Measurements from ENCODE around the gene GPC2.
"Not testable (repeated sequence)": the region's sequence is repeated elsewhere in the genome, so short reads cannot be mapped to it uniquely, and the experiment has no call there.

DNA sequence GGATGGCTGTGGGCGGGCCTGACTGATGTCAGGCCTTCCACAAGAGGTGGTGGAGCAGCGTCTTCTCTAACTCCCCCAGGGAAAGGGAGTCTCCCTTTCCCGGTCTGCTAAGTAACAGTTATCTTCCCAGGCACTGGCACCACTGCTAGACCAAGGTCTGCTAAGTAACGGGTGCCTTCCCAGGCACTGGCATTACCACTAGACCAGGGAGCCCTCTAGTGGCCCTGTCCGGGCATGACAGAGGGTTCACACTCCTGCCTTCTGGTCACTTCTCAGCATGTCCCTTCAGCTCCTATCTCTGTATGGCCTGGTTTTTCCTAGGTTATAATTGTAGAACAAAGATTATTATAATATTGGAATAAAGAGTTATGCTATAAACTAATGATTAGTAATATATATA, 40.8 kb upstream of the GPC2 start:
- not testable (repeated sequence) for TF ChIP-seq POLR2AphosphoS5 (IDR thresholded peaks at IDR 0.05; ENCODE audit: insufficient read depth, low read depth, low read length); EZH2 (IDR thresholded peaks at IDR 0.05; ENCODE audit: borderline replicate concordance, low read depth, low read length, severe bottlenecking); POLR2A (IDR thresholded peaks at IDR 0.05; ENCODE audit: low read depth, low read length)
- TF ChIP-seq, protein P1, sequence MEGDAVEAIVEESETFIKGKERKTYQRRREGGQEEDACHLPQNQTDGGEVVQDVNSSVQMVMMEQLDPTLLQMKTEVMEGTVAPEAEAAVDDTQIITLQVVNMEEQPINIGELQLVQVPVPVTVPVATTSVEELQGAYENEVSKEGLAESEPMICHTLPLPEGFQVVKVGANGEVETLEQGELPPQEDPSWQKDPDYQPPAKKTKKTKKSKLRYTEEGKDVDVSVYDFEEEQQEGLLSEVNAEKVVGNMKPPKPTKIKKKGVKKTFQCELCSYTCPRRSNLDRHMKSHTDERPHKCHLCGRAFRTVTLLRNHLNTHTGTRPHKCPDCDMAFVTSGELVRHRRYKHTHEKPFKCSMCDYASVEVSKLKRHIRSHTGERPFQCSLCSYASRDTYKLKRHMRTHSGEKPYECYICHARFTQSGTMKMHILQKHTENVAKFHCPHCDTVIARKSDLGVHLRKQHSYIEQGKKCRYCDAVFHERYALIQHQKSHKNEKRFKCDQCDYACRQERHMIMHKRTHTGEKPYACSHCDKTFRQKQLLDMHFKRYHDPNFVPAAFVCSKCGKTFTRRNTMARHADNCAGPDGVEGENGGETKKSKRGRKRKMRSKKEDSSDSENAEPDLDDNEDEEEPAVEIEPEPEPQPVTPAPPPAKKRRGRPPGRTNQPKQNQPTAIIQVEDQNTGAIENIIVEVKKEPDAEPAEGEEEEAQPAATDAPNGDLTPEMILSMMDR (IDR thresholded peaks at IDR 0.05; ENCODE audit: extremely low read depth in 1 of 2, insufficient read depth in 1 of 2, low read depth in 1 of 2, low read length in 2 of 2) = peak in 1 of 2 donors; percentile 46
